WTC11 (cell line): ENCODE measurements around the gene JUP. TPM values are rescaled to one million over a fixed set of nuclear protein-coding genes. Genes with fewer than 3 reads are reported as not detected.

Experiments
- ATAC-seq: fragments of 200-7000 bp; cut with Tn5 transposase; 2 replicates; pipeline ENCODE4 v1.10.0; 2021; ENCODE audit warnings: mild to moderate bottlenecking, moderate library complexity
- CTCF ChIA-PET: fragments of 300-600 bp; sonication (Branson Sonifier 250); formaldehyde crosslinking; loops from one replicate; lab custom pipeline; 2021; ENCODE audit warnings: antibody characterized with exemption; lab: Charles Lee
- POLR2A ChIA-PET: fragments of 350-600 bp; sonication (Branson Sonifier 250); formaldehyde crosslinking; loops from one replicate; lab custom pipeline; 2021; ENCODE audit warnings: antibody characterized with exemption; lab: Charles Lee
- DNase-seq: peaks from one replicate; pipeline ENCODE4 v3.0.0; 2021; ENCODE audit warnings: low spot score
- H3K27ac Mint-ChIP-seq: 2 replicates; pipeline ENCODE4 v1.8.0; 2021; ENCODE audit warnings: mixed read lengths
- H3K27me3 Mint-ChIP-seq: 2 replicates; pipeline ENCODE4 v1.8.0; 2021; ENCODE audit warnings: low read depth, mild to moderate bottlenecking, moderate library complexity, mixed read lengths
- H3K36me3 Mint-ChIP-seq: 2 replicates; pipeline ENCODE4 v1.8.0; 2021; ENCODE audit warnings: mixed read lengths
- H3K4me1 Mint-ChIP-seq: 2 replicates; pipeline ENCODE4 v1.8.0; 2022; ENCODE audit warnings: mixed read lengths
- H3K4me3 Mint-ChIP-seq: 2 replicates; pipeline ENCODE4 v1.8.0; 2021; ENCODE audit warnings: mild to moderate bottlenecking, moderate library complexity, mixed read lengths
- H3K9me3 Mint-ChIP-seq: 2 replicates; pipeline ENCODE4 v1.8.0; 2021; ENCODE audit warnings: mixed read lengths
- CTCF ChIP-seq: fragments of 200-600 bp; IDR thresholded peaks from 2 replicates; pipeline ENCODE4 v1.8.0; 2022; ENCODE audit warnings: antibody characterized with exemption
- HMGXB4 ChIP-seq: sonication (generic); formaldehyde crosslinking; IDR thresholded peaks from 2 replicates; pipeline ENCODE4 v1.8.1; 2023; ENCODE audit warnings: mild to moderate bottlenecking, moderate library complexity, missing genetic modification reagents
- JAZF1 ChIP-seq: fragments of 250-450 bp; sonication (Bioruptor Pico); IDR thresholded peaks from 2 replicates; pipeline ENCODE4 v1.9.0; 2021; ENCODE audit warnings: moderate library complexity, mild to moderate bottlenecking, inconsistent platforms
- KAT7 ChIP-seq: sonication (generic); formaldehyde crosslinking; IDR thresholded peaks from 2 replicates; pipeline ENCODE4 v1.8.1; 2023; ENCODE audit warnings: missing genetic modification reagents, mild to moderate bottlenecking, borderline replicate concordance
- MXD4 ChIP-seq: fragments of 250-450 bp; sonication (Bioruptor Pico); IDR thresholded peaks from 2 replicates; pipeline ENCODE4 v1.8.0; 2021; ENCODE audit warnings: mild to moderate bottlenecking, moderate library complexity, borderline replicate concordance
- NFYB ChIP-seq: sonication (generic); formaldehyde crosslinking; conservative IDR thresholded peaks from 2 replicates; pipeline ENCODE4 v1.8.0; 2022; ENCODE audit warnings: low read depth, missing genetic modification reagents
- RELA ChIP-seq: sonication (generic); formaldehyde crosslinking; IDR thresholded peaks from 2 replicates; pipeline ENCODE4 v1.8.1; 2022; ENCODE audit warnings: missing genetic modification reagents, mild to moderate bottlenecking, borderline replicate concordance
- SMAD3 ChIP-seq: sonication (generic); formaldehyde crosslinking; IDR thresholded peaks from 2 replicates; pipeline ENCODE4 v1.8.0; 2022; ENCODE audit warnings: missing genetic modification reagents, mild to moderate bottlenecking, borderline replicate concordance
- SMAD4 ChIP-seq: sonication (generic); formaldehyde crosslinking; IDR thresholded peaks from 2 replicates; pipeline ENCODE4 v1.8.0; 2022; ENCODE audit warnings: mild to moderate bottlenecking, missing genetic modification reagents
- TEAD1 ChIP-seq: sonication (generic); formaldehyde crosslinking; IDR thresholded peaks from 2 replicates; pipeline ENCODE4 v1.8.0; 2022; ENCODE audit warnings: mild to moderate bottlenecking, missing genetic modification reagents
- ZNF138 ChIP-seq: sonication (generic); formaldehyde crosslinking; conservative IDR thresholded peaks from 2 replicates; pipeline ENCODE4 v1.8.1; 2022; ENCODE audit warnings: mild to moderate bottlenecking, moderate library complexity, missing genetic modification reagents
- ZNF263 ChIP-seq: sonication (generic); formaldehyde crosslinking; IDR thresholded peaks from 2 replicates; pipeline ENCODE4 v1.8.1; 2022; ENCODE audit warnings: low read depth, mild to moderate bottlenecking, moderate library complexity, missing genetic modification reagents
- ZNF425 ChIP-seq: fragments of 250-450 bp; sonication (Bioruptor Pico); conservative IDR thresholded peaks from 2 replicates; pipeline ENCODE4 v1.9.0; 2021; ENCODE audit warnings: mild to moderate bottlenecking
- ZNF532 ChIP-seq: fragments of 250-450 bp; sonication (Bioruptor Pico); IDR thresholded peaks from 2 replicates; pipeline ENCODE4 v1.9.0; 2021; ENCODE audit warnings: mild to moderate bottlenecking, borderline replicate concordance
- total RNA-seq: library from RNA; stranded (reverse); gene quantifications from 3 replicates; pipeline ENCODE4 v1.2.3, GENCODE V29; 2021
- TF ChIP-seq, protein P1 (sequence below): sonication (generic); formaldehyde crosslinking; conservative IDR thresholded peaks from 2 replicates; pipeline ENCODE4 v1.8.1; 2022; ENCODE audit warnings: mild to moderate bottlenecking, missing genetic modification reagents
- TF ChIP-seq, protein P2 (sequence below): sonication (generic); formaldehyde crosslinking; IDR thresholded peaks from 2 replicates; pipeline ENCODE4 v1.8.1; 2023; ENCODE audit warnings: mild to moderate bottlenecking, missing genetic modification reagents, borderline replicate concordance

The JUP gene
- total RNA-seq, 1 experiment from 2014 or later = 103 TPM

- TF ChIP-seq ZNF532 (CRISPR knock-in tag) (no peak), MXD4 (CRISPR knock-in tag) (peak; percentile 94; the same call in 1 of the 2 replicates), SMAD3 (no peak), CTCF (peak; percentile 86), ZNF138 (CRISPR knock-in tag) (no peak), KAT7 (CRISPR knock-in tag) (peak; percentile 74; the same call in 1 of the 2 replicates), ZNF425 (CRISPR knock-in tag) (no peak), RELA (CRISPR knock-in tag) (peak; percentile 88; the same call in 1 of the 2 replicates), JAZF1 (CRISPR knock-in tag) (no peak), ZNF263 (CRISPR knock-in tag) (no peak), SMAD4 (no peak), TEAD1 (CRISPR knock-in tag) (no peak)
- TF ChIP-seq, protein P1, sequence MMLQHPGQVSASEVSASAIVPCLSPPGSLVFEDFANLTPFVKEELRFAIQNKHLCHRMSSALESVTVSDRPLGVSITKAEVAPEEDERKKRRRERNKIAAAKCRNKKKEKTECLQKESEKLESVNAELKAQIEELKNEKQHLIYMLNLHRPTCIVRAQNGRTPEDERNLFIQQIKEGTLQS (CRISPR knock-in tag) = no peak
Measured at GRCh38 chr17:41786227-41787020, at the start of gene JUP (continued).

DNA sequence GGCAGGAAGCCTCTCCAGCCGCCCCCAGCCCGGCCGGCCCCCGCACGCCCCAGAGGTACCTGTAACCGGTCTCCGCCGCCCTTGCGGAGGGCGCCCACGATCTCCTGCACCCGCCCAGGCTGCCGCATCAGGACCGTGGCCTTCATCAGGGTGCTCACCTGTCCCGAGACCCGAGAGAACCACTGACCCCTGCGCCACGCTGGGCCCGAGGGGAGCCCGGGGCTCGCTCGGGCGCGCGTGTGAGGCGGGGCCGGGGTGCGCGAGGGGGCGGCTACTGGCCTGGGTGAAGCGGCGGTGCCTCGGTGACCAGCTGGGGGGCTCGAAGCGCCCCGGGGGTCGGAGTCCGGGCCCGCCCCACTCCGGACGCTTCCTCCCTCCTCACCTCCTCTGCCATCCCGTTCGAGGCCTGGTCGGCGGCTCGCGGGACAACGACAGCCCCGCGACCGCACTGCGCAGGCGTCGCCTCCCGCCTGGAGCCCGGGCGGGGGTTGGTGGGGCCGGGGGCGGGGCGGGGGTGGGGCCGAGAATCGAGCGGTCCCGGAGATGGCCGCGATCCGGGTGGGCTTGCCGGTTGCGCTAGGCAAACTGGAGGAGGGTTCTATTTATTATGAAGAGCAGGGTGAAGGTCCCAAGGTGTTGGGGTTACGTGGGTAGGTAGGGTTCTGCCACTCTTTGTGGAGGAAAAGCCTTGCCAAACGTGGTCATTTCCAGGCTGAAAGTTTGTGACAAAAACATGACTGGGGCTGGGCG is 49.5 kb upstream of the JUP start, which contains the start of gene NT5C3B:
Gene NT5C3B, minus strand, starts transcription at position 433 of the 750 bp plus-strand sequence. Its CDS starts 39 bp downstream, at position 394.
- Mint-ChIP-seq H3K4me3 (peak within 1 kb of the TSS; percentile 81), H3K27ac (no peak within 1 kb of the TSS), H3K4me1 (peaks cover 9% of the 10 kb centered on the region), H3K27me3 (peaks cover 14% of the 10 kb centered on the region), H3K36me3 (peaks cover 22% of the 10 kb centered on the region), H3K9me3 (no peaks in the 10 kb centered on the region)
- ChIA-PET POLR2A (interaction anchor here (0.6 to 1.2 kb wide), 3 partner anchors 9 to 50 kb away, joined by 3 to 7 read pairs (median 3); partner anchors contain the start of genes JUP and KLHL11), CTCF (interaction anchor here (1.0 to 1.9 kb wide), 6 partner anchors 25 to 140 kb away, joined by 5 to 10 read pairs (median 6); partner anchors contain the start of genes JUP and P3H4)
- ATAC-seq = peak; percentile 84
- peak; percentile 60 for DNase-seq
- TF ChIP-seq, protein P2, sequence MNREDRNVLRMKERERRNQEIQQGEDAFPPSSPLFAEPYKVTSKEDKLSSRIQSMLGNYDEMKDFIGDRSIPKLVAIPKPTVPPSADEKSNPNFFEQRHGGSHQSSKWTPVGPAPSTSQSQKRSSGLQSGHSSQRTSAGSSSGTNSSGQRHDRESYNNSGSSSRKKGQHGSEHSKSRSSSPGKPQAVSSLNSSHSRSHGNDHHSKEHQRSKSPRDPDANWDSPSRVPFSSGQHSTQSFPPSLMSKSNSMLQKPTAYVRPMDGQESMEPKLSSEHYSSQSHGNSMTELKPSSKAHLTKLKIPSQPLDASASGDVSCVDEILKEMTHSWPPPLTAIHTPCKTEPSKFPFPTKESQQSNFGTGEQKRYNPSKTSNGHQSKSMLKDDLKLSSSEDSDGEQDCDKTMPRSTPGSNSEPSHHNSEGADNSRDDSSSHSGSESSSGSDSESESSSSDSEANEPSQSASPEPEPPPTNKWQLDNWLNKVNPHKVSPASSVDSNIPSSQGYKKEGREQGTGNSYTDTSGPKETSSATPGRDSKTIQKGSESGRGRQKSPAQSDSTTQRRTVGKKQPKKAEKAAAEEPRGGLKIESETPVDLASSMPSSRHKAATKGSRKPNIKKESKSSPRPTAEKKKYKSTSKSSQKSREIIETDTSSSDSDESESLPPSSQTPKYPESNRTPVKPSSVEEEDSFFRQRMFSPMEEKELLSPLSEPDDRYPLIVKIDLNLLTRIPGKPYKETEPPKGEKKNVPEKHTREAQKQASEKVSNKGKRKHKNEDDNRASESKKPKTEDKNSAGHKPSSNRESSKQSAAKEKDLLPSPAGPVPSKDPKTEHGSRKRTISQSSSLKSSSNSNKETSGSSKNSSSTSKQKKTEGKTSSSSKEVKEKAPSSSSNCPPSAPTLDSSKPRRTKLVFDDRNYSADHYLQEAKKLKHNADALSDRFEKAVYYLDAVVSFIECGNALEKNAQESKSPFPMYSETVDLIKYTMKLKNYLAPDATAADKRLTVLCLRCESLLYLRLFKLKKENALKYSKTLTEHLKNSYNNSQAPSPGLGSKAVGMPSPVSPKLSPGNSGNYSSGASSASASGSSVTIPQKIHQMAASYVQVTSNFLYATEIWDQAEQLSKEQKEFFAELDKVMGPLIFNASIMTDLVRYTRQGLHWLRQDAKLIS (CRISPR knock-in tag) = 0 out of 2 replicates have a peak, but pooled peaks have one; percentile 40
- TF ChIP-seq HMGXB4 = peak; percentile 66
- no peak for TF ChIP-seq NFYB (CRISPR knock-in tag)
